ENCODE results near the gene RPL35A. TPM values are rescaled to one million over a fixed set of nuclear protein-coding genes. Genes with fewer than 3 reads are reported as not detected.

The RPL35A gene
- total and polyA plus RNA-seq, 11 donors: 374 to 1,760 (median 733) TPM

DNA sequence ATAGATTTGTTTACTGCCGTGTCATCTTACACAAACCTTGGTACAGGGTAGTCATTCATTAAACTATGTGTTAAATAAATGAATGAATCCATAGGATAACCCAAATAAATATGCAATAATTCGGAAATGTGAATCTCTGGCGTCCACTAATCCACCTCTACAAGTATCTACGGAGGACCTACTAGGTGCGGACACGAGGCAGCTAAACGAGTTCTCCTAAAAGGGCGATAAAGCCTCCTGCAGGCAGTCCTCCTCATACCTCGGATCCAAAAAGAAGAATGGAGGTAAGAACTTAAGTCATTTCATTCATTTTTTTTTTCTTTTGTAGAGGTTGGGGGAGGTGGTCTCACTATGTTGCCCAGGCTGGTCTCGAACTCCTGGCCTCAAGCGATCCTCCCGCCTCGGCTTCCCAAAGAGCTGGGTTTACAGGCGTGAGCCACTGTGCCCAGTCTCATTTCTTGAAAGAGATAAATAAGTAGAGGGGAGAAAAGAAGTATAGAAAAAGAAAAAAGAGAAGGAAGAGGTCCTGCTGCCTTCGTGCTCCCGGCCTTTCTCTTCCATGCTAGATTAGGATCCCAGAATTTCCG lies 706 bp upstream of the RPL35A start:
- WGBS, 4 donors: 16 to 27% (median 21%) methylated on average over 17 of the region's 17 CpGs
- Histone ChIP-seq H3K36me3 (peaks cover 4 to 34% (median 33%) of the 10 kb centered on the region in 9 donors), H3K27me3 (no peaks in the 10 kb centered on the region), H3K4me1 (peaks cover 10 to 44% (median 37%) of the 10 kb centered on the region in 12 donors), H3K27ac (peak overlapping the region; percentile 86 to 95 (median 90)), H3K4me3 (peak overlapping the region; percentile 3 to 87 (median 76)), H3K9me3 (no peaks in the 10 kb centered on the region)
- intact Hi-C loops (cut with DNase I): no loop called here
- TF ChIP-seq, protein P1, sequence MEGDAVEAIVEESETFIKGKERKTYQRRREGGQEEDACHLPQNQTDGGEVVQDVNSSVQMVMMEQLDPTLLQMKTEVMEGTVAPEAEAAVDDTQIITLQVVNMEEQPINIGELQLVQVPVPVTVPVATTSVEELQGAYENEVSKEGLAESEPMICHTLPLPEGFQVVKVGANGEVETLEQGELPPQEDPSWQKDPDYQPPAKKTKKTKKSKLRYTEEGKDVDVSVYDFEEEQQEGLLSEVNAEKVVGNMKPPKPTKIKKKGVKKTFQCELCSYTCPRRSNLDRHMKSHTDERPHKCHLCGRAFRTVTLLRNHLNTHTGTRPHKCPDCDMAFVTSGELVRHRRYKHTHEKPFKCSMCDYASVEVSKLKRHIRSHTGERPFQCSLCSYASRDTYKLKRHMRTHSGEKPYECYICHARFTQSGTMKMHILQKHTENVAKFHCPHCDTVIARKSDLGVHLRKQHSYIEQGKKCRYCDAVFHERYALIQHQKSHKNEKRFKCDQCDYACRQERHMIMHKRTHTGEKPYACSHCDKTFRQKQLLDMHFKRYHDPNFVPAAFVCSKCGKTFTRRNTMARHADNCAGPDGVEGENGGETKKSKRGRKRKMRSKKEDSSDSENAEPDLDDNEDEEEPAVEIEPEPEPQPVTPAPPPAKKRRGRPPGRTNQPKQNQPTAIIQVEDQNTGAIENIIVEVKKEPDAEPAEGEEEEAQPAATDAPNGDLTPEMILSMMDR (IDR thresholded peaks at IDR 0.05): no peak
- TF ChIP-seq POLR2A (IDR thresholded peaks at IDR 0.05): no peak
- ATAC-seq: no peak
- DNase-seq: no peak

DNA sequence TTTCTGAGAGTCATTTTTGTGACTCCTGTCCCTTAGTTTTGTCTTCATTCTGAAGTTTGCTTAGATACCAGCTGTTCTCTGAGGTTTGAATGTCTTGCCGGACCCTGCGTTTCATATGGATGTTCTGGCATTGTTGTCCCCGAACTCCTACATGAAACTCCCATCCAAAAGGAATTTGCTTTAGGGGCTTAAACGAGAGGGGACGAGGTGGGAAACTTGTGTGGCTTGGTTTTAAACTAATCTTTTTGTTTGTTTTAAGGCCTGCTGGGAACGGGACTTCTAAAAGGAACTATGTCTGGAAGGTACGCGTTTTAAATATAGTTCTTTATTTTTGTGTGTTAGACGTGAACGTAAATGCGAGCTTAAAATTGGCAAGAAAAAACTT lies 679 bp downstream of the RPL35A start:
- TF ChIP-seq, protein P1 (IDR thresholded peaks at IDR 0.05): no peak
- no peak for TF ChIP-seq POLR2A (IDR thresholded peaks at IDR 0.05)
- H3K27me3 ChIP-seq: no peaks in the 10 kb centered on the region
- WGBS, 4 donors: 1% methylated on average over 11 of the region's 11 CpGs
- H3K4me1 ChIP-seq: peaks cover 10 to 52% (median 39%) of the 10 kb centered on the region in 12 donors
- H3K9me3 ChIP-seq: no peaks in the 10 kb centered on the region
- peak overlapping the region; percentile 86 to 95 (median 90) for H3K27ac ChIP-seq
- intact Hi-C loops (cut with DNase I): loop anchor here in 1 of 10 donors (1.0 kb wide), 1 partner anchor 9 kb away; a partner anchor contains a TSS
- DNase-seq (no peak), ATAC-seq (no peak)
- H3K36me3 ChIP-seq: peaks cover 4 to 48% (median 47%) of the 10 kb centered on the region in 9 donors
- H3K4me3 ChIP-seq: peak overlapping the region; percentile 57 to 87 (median 76)

DNA sequence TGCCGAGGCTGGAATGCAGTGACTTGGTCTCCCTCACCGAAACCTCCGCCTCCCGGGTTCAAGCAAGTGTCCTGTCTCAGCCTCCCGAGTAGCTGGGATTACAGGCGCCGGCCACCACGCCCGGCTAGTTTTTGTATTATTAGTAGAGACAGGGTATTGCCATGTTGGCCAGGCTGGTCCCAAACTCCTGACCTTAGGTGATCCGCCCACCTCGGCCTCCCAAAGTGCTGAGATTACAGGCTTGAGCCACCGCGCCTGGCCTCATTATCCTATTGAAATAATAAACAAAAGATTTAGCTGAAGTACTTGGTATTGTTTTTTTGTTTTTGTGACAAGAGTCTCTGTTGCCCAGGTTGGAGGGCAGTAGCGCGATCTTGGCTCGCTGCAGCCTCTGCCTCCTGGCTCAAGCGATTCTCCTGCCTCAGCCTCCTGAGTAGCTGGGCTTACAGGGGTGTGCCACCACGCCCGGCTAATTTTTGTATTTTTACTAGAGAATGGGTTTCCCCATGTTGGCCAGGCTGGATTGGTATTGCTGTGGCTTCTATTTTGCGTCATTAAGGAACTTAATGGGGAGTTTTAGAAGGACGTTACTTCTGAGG lies 1.5 kb downstream of the RPL35A start:
- Histone ChIP-seq H3K27ac (peak overlapping the region in 3 of 12 donors; percentile 91 to 94 (median 91)), H3K27me3 (no peaks in the 10 kb centered on the region), H3K4me3 (peak overlapping the region in 10 of 12 donors; percentile 57 to 87 (median 76)), H3K36me3 (peaks cover 4 to 56% (median 55%) of the 10 kb centered on the region in 9 donors), H3K4me1 (peaks cover 10 to 53% (median 39%) of the 10 kb centered on the region in 12 donors), H3K9me3 (no peaks in the 10 kb centered on the region)
- intact Hi-C loops (cut with DNase I): no loop called here
- ATAC-seq (no peak), DNase-seq (no peak)
- 84 to 86% (median 85%) methylated on average over 21 of the region's 21 CpGs for WGBS, 4 donors
- TF ChIP-seq POLR2A (IDR thresholded peaks at IDR 0.05): no peak
- TF ChIP-seq, protein P1 (IDR thresholded peaks at IDR 0.05): no peak

DNA sequence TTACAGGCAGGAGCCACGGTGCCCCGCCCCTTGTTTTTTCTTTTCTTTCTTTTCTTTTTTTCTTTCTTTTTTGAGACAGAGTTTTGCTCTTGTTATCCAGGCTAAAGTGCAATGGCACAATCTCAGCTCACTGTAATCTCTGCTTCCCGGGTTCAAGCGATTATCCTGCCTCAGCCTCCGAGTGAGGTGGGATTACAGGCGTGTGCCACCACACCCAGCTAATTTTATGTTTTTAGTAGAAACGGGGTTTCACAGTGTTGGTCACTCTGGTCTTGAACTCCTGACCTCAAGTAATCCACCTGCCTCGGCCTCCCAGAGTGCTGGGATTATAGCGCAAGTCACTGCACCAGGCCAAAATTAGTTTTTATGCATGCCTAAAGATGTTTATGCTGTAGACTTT lies 2.5 kb downstream of the RPL35A start:
- H3K9me3 ChIP-seq: no peaks in the 10 kb centered on the region
- TF ChIP-seq POLR2A (IDR thresholded peaks at IDR 0.05): no peak
- TF ChIP-seq, protein P1 (IDR thresholded peaks at IDR 0.05): no peak
- DNase-seq (no peak), ATAC-seq (no peak)
- intact Hi-C loops (cut with DNase I): no loop called here
- 88 to 92% (median 90%) methylated on average over 9 of the region's 9 CpGs for WGBS, 4 donors
- H3K4me1 ChIP-seq: peaks cover 10 to 62% (median 39%) of the 10 kb centered on the region in 12 donors
- no peaks in the 10 kb centered on the region for H3K27me3 ChIP-seq
- no peak overlapping the region for H3K4me3 ChIP-seq
- H3K27ac ChIP-seq: peak overlapping the region in 8 of 12 donors; percentile 48 to 89 (median 74)
- peaks cover 4 to 65% (median 60%) of the 10 kb centered on the region in 9 donors for H3K36me3 ChIP-seq

All from heart left ventricle (tissue), 16 donors.